Naive thymus-derived CD8-positive, alpha-beta T cell (primary cell): Measurements from ENCODE around the gene IKZF4. TPM values are rescaled to one million over a fixed set of nuclear protein-coding genes. Genes with fewer than 3 reads are reported as not detected.
A peak's percentile ranks its signal among the peaks of the same experiment; 100 is the strongest.
"Not testable (repeated sequence)": the region's sequence is repeated elsewhere in the genome, so short reads cannot be mapped to it uniquely, and the experiment has no call there.

Experiments
- ATAC-seq, 2 donors: fragments of 150-1000 bp; cut with Tn5 transposase in 1 of 2; sonication (Bioruptor Pico), chemical (Tn5 transposase) in 1 of 2; 1 replicate in 1 of 2; 2 replicates in 1 of 2; pipeline ENCODE4 v1.10.0; 2021; ENCODE audit warnings: mild to moderate bottlenecking in 2 of 2, moderate library complexity in 2 of 2
- POLR2A ChIA-PET: fragments of 350-600 bp; sonication (Branson Sonifier 250); formaldehyde crosslinking; loops from one replicate; lab custom pipeline; 2021; ENCODE audit warnings: antibody characterized with exemption; lab: Charles Lee
- DNase-seq, 10 donors: peaks; one replicate each; pipeline versions ENCODE4 v3.0.0 to v3.0.0-alpha.2; 2020 to 2022
- H3K27ac Mint-ChIP-seq, 10 donors: one replicate each; pipeline ENCODE4 v1.8.0; 2020 to 2022; ENCODE audit warnings: mild to moderate bottlenecking in 10 of 10, mixed read lengths in 10 of 10, moderate library complexity in 4 of 10, inconsistent platforms in 1 of 10
- H3K27me3 Mint-ChIP-seq, 5 donors: one replicate each; pipeline ENCODE4 v1.8.0; 2021 to 2022; ENCODE audit warnings: mixed read lengths in 5 of 5
- H3K36me3 Mint-ChIP-seq, 3 donors: one replicate each; pipeline ENCODE4 v1.8.0; 2020 to 2022; ENCODE audit warnings: mixed read lengths in 3 of 3, mild to moderate bottlenecking in 2 of 3, inconsistent platforms in 1 of 3
- H3K4me1 Mint-ChIP-seq, 4 donors: one replicate each; pipeline ENCODE4 v1.8.0; 2021 to 2022; ENCODE audit warnings: mixed read lengths in 4 of 4
- H3K4me3 Mint-ChIP-seq, 10 donors: one replicate each; pipeline ENCODE4 v1.8.0; 2020 to 2022; ENCODE audit warnings: mild to moderate bottlenecking in 10 of 10, mixed read lengths in 10 of 10, moderate library complexity in 6 of 10, inconsistent platforms in 1 of 10
- H3K9me3 Mint-ChIP-seq, 9 donors: one replicate each; pipeline ENCODE4 v1.8.0; 2020 to 2022; ENCODE audit warnings: mixed read lengths in 9 of 9, mild to moderate bottlenecking in 3 of 9, inconsistent platforms in 1 of 9, moderate library complexity in 1 of 9
- polyA plus RNA-seq, 3 donors: library from polyadenylated mRNA; unstranded; fragments of 300-500 nt; fragmentation: Illumina TruSeq; gene quantifications; one replicate each; pipeline ENCODE4 v1.2.3, GENCODE V29; 2021
- total RNA-seq, 8 experiments: library from RNA in 2 of 8; stranded (reverse) in 2 of 8; gene quantifications; one replicate each; pipeline ENCODE4 v1.2.3 and lab custom pipeline; 2021 to 2026

IKZF4 gene
- total and polyA plus RNA-seq, 5 experiments from 2014 or later, result 0.48 to 5.2 (median 0.67) TPM

DNA sequence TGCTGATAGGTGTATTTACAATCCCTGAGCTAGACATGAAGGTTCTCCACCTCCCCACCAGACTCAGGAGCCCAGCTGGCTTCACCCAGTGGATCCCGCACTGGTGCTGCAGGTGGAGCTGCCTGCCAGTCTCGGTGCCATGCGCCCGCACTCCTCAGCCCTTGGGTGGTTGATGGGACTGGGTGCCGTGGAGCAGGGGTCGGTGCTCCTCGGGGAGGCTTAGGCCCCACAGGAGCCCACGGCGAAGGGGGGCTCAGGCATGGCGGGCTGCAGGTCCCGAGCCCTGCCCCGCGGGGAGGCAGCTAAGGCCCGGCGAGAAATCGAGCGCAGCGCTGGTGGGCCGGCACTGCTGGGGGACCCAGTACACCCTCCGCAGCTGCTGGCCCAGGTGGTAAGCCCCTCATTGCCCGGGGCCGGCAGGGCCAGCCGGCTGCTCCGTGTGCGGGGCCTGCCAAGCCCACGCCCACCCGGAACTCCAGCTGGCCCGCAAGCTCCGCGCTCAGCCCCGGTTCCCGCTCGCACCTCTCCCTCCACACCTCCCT lies 20.8 kb upstream of the IKZF4 start:
- peaks cover 0 to 14% (median 0%) of the 10 kb centered on the region in 5 donors for H3K27me3 Mint-ChIP-seq
- H3K4me3 Mint-ChIP-seq, H3K27ac Mint-ChIP-seq, H3K36me3 Mint-ChIP-seq, DNase-seq, H3K9me3 Mint-ChIP-seq, ATAC-seq: not testable (repeated sequence)
- H3K4me1 Mint-ChIP-seq, result peaks cover 13 to 28% (median 23%) of the 10 kb centered on the region in 4 donors
- POLR2A ChIA-PET, result interaction anchor here (1.1 kb wide), 1 partner anchor 255 kb away, joined by 3 read pairs; no protein-coding TSS in a partner anchor

- peaks cover 13 to 29% (median 23%) of the 10 kb centered on the region in 4 donors for H3K4me1 Mint-ChIP-seq
- H3K27ac Mint-ChIP-seq, result peak overlapping the region in 2 of 10 donors; percentile 21 to 78
- peak overlapping the region in 1 of 10 donors; percentile 1 for H3K4me3 Mint-ChIP-seq
- no peaks in the 10 kb centered on the region for H3K36me3 Mint-ChIP-seq
- no peaks in the 10 kb centered on the region for H3K9me3 Mint-ChIP-seq
- ATAC-seq, result no peak
- POLR2A ChIA-PET, result interaction anchor here (0.7 kb wide), 1 partner anchor 69 kb away, joined by 6 read pairs; no protein-coding TSS in a partner anchor
- DNase-seq, result no peak
- peaks cover 0 to 14% (median 0%) of the 10 kb centered on the region in 5 donors for H3K27me3 Mint-ChIP-seq
These were observed 19.2 kb upstream of the IKZF4 start for GRCh38 chr12:56001487-56002100.

GRCh38 chr12:56003376-56003775 lies 17.5 kb upstream of the IKZF4 start:
- DNase-seq, POLR2A ChIA-PET, H3K4me3 Mint-ChIP-seq, ATAC-seq, H3K9me3 Mint-ChIP-seq, H3K27me3 Mint-ChIP-seq, H3K36me3 Mint-ChIP-seq: not testable (repeated sequence)
- Mint-ChIP-seq H3K4me1 (peaks cover 13 to 29% (median 24%) of the 10 kb centered on the region in 4 donors), H3K27ac (peak overlapping the region in 1 of 10 donors; percentile 36)

DNA sequence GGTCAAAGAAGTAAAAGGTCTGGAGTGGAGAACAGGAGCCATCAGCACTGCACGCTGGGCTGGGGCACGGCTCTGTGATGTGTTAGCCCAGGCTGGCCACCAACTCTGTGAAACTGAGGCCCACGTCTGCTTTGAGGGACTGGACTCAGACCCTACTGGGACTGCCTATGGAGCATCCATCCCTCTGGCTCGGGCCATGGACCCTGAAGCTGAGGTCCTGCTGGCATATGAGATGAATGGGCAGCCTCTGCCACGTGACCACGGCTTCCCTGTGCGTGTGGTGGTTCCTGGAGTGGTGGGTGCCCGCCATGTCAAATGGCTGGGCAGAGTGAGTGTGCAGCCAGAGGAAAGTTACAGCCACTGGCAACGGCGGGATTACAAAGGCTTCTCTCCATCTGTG lies 16.6 kb upstream of the IKZF4 start:
- POLR2A ChIA-PET, result no interaction called here
- peak overlapping the region in 4 of 10 donors; percentile 8 to 61 (median 32) for H3K27ac Mint-ChIP-seq
- no peaks in the 10 kb centered on the region for H3K36me3 Mint-ChIP-seq
- H3K4me3 Mint-ChIP-seq, result peak overlapping the region in 2 of 10 donors; percentile 45 to 66
- no peak for ATAC-seq
- H3K27me3 Mint-ChIP-seq, result peaks cover 0 to 5% (median 0%) of the 10 kb centered on the region in 5 donors
- peaks cover 16 to 34% (median 28%) of the 10 kb centered on the region in 4 donors for H3K4me1 Mint-ChIP-seq
- no peak for DNase-seq
- no peaks in the 10 kb centered on the region for H3K9me3 Mint-ChIP-seq

DNA sequence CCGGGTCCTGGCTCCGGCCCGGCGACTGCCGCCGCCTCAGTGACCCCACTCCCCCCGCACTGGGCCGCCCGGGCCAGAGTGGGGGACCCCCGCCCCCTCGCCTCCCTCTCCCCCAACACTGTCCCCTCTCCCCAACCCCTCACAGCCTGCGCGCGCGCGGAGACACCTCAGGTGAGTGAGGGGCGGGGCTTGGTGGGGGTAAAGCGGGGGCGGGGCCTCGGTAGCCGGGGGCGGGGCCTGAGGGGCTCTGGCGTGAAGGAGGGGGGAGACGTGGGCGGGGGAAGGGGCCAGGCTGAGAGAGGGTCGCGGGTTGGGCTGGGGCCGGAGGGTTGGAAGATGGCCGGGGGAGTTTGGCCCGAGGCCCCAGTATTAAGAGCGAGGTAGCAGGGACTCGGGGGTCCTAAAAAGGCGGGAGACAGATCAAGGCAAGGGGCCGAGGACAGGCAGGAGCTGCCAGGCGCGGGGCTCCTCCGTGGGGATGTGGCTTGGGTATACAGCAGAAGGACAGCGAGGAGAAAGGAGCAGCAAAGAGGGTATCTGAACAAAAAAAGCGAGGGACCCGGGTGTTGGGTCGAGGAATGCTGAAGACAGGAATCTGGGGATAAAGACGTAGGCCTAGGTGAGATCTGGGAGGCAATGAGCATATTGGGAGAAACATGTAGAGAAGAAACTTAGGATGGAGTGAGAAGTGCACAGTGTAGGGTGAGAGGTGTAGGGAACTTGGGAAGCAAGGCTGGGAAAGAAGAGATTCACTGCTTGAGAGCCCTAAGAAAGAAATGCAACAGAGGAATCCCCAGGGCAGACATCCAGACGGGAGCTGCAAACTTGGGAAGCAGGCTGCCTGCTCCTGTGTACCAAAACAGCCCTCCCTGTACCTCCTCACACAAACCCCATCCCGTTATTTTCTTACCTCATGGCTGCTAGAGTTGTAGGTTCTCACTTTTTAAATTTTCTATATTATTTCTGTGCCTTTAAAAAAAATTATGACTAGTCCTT lies 13.0 kb upstream of the IKZF4 start:
- Mint-ChIP-seq H3K27ac (peak overlapping the region; percentile 82 to 94 (median 88)), H3K9me3 (no peaks in the 10 kb centered on the region), H3K36me3 (peaks cover 0 to 11% (median 4%) of the 10 kb centered on the region in 3 donors), H3K4me3 (peak overlapping the region; percentile 75 to 92 (median 90)), H3K4me1 (peaks cover 13 to 30% (median 25%) of the 10 kb centered on the region in 4 donors), H3K27me3 (no peaks in the 10 kb centered on the region)
- POLR2A ChIA-PET, result interaction anchor here (0.6 to 2.1 kb wide), 11 partner anchors 11 to 1014 kb away, joined by 3 to 19 read pairs (median 5); partner anchors contain the start of genes PA2G4 and RAB5B
- peak; percentile 35 to 84 (median 65) for DNase-seq
- ATAC-seq, result peak; percentile 83 to 87

GRCh38 chr12:56010111-56010570 lies 10.7 kb upstream of the IKZF4 start:
- peak overlapping the region in 2 of 10 donors; percentile 3 to 21 for H3K27ac Mint-ChIP-seq
- POLR2A ChIA-PET, result interaction anchor here (0.9 kb wide), 1 partner anchor 37 kb away, joined by 3 read pairs; the partner anchor contains the start of gene RAB5B
- DNase-seq, result no peak
- H3K4me3 Mint-ChIP-seq, result peak overlapping the region in 3 of 10 donors; percentile 21 to 65 (median 35)
- no peak for ATAC-seq
- peaks cover 12 to 28% (median 24%) of the 10 kb centered on the region in 4 donors for H3K4me1 Mint-ChIP-seq
- H3K36me3 Mint-ChIP-seq, result peaks cover 0 to 15% (median 6%) of the 10 kb centered on the region in 3 donors
- H3K9me3 Mint-ChIP-seq, result no peaks in the 10 kb centered on the region
- peaks cover 0 to 1% (median 0%) of the 10 kb centered on the region in 5 donors for H3K27me3 Mint-ChIP-seq

DNA sequence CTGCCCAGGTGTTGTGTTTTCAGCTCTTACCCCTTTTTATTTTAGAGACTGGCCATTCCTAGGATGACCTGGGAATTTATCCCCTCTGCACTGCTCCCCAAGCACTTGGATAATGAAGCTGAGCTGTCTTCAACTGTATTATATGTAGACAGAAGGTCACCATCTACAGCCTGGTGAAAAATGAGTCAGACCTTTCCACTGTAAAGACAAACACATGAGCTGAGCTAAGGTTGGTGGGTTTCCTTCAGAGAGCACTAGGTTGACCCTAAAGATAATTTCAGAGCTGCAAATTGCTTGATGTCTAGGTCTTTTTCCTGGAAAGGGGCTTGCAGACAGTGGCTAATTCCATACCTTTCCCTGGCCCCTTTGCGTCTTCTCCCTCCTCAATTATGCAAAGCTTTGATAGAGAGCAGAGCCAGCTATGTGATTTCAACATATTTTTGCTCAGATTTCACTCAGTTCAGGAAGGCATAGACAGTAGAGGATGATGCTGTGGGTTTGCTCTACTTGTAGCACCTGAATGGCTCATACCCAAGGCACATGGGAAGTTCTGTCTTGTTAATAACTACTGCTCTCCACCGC lies 9.2 kb upstream of the IKZF4 start:
- Mint-ChIP-seq H3K27ac (no peak overlapping the region), H3K27me3 (peaks cover 0 to 1% (median 0%) of the 10 kb centered on the region in 5 donors)
- POLR2A ChIA-PET, result interaction anchor here (1.1 kb wide), 1 partner anchor 38 kb away, joined by 4 read pairs; the partner anchor contains the start of gene RAB5B

GRCh38 chr12:56013482-56013881 lies 7.4 kb upstream of the IKZF4 start:
- H3K4me3 Mint-ChIP-seq, result no peak overlapping the region
- no peaks in the 10 kb centered on the region for H3K9me3 Mint-ChIP-seq
- peaks cover 0 to 21% (median 6%) of the 10 kb centered on the region in 3 donors for H3K36me3 Mint-ChIP-seq
- peak overlapping the region in 1 of 10 donors; percentile 35 for H3K27ac Mint-ChIP-seq
- POLR2A ChIA-PET, result interaction anchor here (0.6 kb wide), 2 partner anchors 86 to 87 kb away, joined by 3 to 4 read pairs; no protein-coding TSS in a partner anchor
- DNase-seq, result no peak
- peaks cover 0 to 1% (median 0%) of the 10 kb centered on the region in 5 donors for H3K27me3 Mint-ChIP-seq
- no peak for ATAC-seq
- H3K4me1 Mint-ChIP-seq, result peaks cover 3 to 7% (median 4%) of the 10 kb centered on the region in 4 donors

More for the DNA sequence above, 9.2 kb upstream of the IKZF4 start:
- Mint-ChIP-seq H3K4me3 (no peak overlapping the region), H3K4me1 (peaks cover 10 to 19% (median 16%) of the 10 kb centered on the region in 4 donors), H3K36me3 (peaks cover 0 to 15% (median 6%) of the 10 kb centered on the region in 3 donors), H3K9me3 (no peaks in the 10 kb centered on the region)
- DNase-seq (no peak), ATAC-seq (no peak)

- POLR2A ChIA-PET, result interaction anchor here (0.6 kb wide), 4 partner anchors 30 to 676 kb away, joined by 3 to 4 read pairs (median 4); no protein-coding TSS in a partner anchor
- H3K9me3 Mint-ChIP-seq, result no peaks in the 10 kb centered on the region
- peaks cover 0 to 1% (median 0%) of the 10 kb centered on the region in 5 donors for H3K27me3 Mint-ChIP-seq
- DNase-seq (no peak), ATAC-seq (no peak)
- H3K4me3 Mint-ChIP-seq, result no peak overlapping the region
- peaks cover 0 to 2% (median under 1%) of the 10 kb centered on the region in 4 donors for H3K4me1 Mint-ChIP-seq
- H3K27ac Mint-ChIP-seq, result peak overlapping the region in 1 of 10 donors; percentile 17
- H3K36me3 Mint-ChIP-seq, result peaks cover 0 to 23% (median 6%) of the 10 kb centered on the region in 3 donors
These were observed 6.6 kb upstream of the IKZF4 start for GRCh38 chr12:56014205-56014604.

- no peak overlapping the region for H3K27ac Mint-ChIP-seq
- DNase-seq, result no peak
- ATAC-seq, result no peak
- peaks cover 13 to 22% (median 17%) of the 10 kb centered on the region in 4 donors for H3K4me1 Mint-ChIP-seq
- H3K9me3 Mint-ChIP-seq, result no peaks in the 10 kb centered on the region
- H3K4me3 Mint-ChIP-seq, result no peak overlapping the region
- POLR2A ChIA-PET, result interaction anchor here (0.6 kb wide), 1 partner anchor 553 kb away, joined by 4 read pairs; no protein-coding TSS in a partner anchor
- H3K36me3 Mint-ChIP-seq, result peaks cover 0 to 15% (median 2%) of the 10 kb centered on the region in 3 donors
- peaks cover 0 to 1% (median 0%) of the 10 kb centered on the region in 5 donors for H3K27me3 Mint-ChIP-seq
These were observed 3.7 kb upstream of the IKZF4 start for GRCh38 chr12:56017181-56017580.

- Mint-ChIP-seq H3K27me3 (peaks cover 0 to under 1% (median 0%) of the 10 kb centered on the region in 5 donors), H3K4me3 (no peak overlapping the region), H3K9me3 (no peaks in the 10 kb centered on the region), H3K27ac (peak overlapping the region in 2 of 10 donors; percentile 34 to 53), H3K4me1 (peaks cover 13 to 28% (median 20%) of the 10 kb centered on the region in 4 donors), H3K36me3 (peaks cover 0 to 12% (median 2%) of the 10 kb centered on the region in 3 donors)
- DNase-seq (no peak), ATAC-seq (no peak)
- POLR2A ChIA-PET, result no interaction called here
These were observed 2.5 kb upstream of the IKZF4 start for GRCh38 chr12:56018356-56018755.
